ENCODE data around the gene ARHGEF12.

DNA sequence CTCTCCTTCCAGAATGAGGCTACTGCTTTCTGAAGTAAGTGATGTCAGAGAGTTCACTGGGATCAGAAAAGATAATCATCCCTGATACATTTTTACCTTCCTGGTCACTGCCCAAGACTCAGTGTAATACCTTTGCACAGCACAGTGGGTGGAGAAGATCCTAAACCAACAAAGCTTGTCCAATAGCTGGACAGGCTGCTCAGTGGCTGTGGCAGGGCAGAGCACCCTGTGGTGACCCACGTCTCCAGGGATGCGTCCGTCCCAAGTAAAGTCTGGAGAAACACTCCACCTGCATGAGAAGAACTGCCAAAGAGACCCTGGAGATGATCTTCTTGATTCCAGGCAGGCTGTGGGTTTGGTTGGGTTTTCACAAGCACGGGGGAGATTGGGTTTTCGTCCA lies 42.1 kb upstream of the ARHGEF12 start:
- TF ChIP-seq EZH2 (IDR thresholded peaks at IDR 0.05; ENCODE audit: borderline replicate concordance, insufficient read depth, low read depth, low read length, poor library complexity, severe bottlenecking), result no peak
- TF ChIP-seq, protein P1, sequence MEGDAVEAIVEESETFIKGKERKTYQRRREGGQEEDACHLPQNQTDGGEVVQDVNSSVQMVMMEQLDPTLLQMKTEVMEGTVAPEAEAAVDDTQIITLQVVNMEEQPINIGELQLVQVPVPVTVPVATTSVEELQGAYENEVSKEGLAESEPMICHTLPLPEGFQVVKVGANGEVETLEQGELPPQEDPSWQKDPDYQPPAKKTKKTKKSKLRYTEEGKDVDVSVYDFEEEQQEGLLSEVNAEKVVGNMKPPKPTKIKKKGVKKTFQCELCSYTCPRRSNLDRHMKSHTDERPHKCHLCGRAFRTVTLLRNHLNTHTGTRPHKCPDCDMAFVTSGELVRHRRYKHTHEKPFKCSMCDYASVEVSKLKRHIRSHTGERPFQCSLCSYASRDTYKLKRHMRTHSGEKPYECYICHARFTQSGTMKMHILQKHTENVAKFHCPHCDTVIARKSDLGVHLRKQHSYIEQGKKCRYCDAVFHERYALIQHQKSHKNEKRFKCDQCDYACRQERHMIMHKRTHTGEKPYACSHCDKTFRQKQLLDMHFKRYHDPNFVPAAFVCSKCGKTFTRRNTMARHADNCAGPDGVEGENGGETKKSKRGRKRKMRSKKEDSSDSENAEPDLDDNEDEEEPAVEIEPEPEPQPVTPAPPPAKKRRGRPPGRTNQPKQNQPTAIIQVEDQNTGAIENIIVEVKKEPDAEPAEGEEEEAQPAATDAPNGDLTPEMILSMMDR (IDR thresholded peaks at IDR 0.05), result no peak
